ENCODE results near the gene LRRC34. TPM values are rescaled to one million over a fixed set of nuclear protein-coding genes. Genes with fewer than 3 reads are reported as not detected.

Gene LRRC34
- total and polyA plus RNA-seq, 10 of the 15 experiments (the other 5 are each of a cell fraction or from before 2014, with no cell fraction given) = 0.24 to 3.7 (median 1.7) TPM

- no peak overlapping the region for H3K4me3 ChIP-seq
Observed at GRCh38 chr3:169857811-169858210, 45.1 kb upstream of the LRRC34 start.

More at GRCh38 chr3:169857811-169858210, 45.1 kb upstream of the LRRC34 start:
- intact Hi-C loops (cut with micrococcal nuclease; ENCODE audit: unreplicated experiment) = no loop called here
- Histone ChIP-seq H3K9me3 (replicated peaks; ENCODE audit: control insufficient read depth, insufficient read depth, low read length) (no peaks in the 10 kb centered on the region), H2AFZ (ENCODE audit: control insufficient read depth, low read depth, low read length) (no peak overlapping the region), H3K27ac (ENCODE audit: control insufficient read depth, insufficient read depth) (no peak overlapping the region), H3K4me2 (ENCODE audit: control insufficient read depth, insufficient read depth) (no peak overlapping the region), H3K36me3 (ENCODE audit: control insufficient read depth in 2 of 2, insufficient read depth in 2 of 2, low read length in 1 of 2) (no peaks in the 10 kb centered on the region), H3K4me1 (ENCODE audit: control insufficient read depth, insufficient read depth, low read length) (no peaks in the 10 kb centered on the region), H3K79me2 (ENCODE audit: control insufficient read depth, insufficient read depth, low read length) (no peaks in the 10 kb centered on the region), H3K27me3 (replicated peaks in 1 of 2; ENCODE audit: control insufficient read depth in 2 of 2, insufficient read depth in 2 of 2, low read length in 1 of 2) (peaks cover 1 to 4% of the 10 kb centered on the region in 2 experiments; a peak in 3 of 4 replicates), H4K20me1 (ENCODE audit: control insufficient read depth, insufficient read depth) (no peaks in the 10 kb centered on the region), H3K9ac (ENCODE audit: control insufficient read depth, insufficient read depth, low read length) (no peak overlapping the region)
- in situ Hi-C loops (cut with MboI) = no loop called here
- POLR2A ChIA-PET = interaction anchor here (0.7 kb wide), 1 partner anchor 108 kb away, joined by 5 read pairs; no protein-coding TSS in a partner anchor
- ATAC-seq (no peak), DNase-seq (ENCODE audit: low read depth, low spot score) (no peak), FAIRE-seq (no peak)
- CTCF ChIA-PET = no interaction called here
- no peak for TF ChIP-seq YY1 (IDR thresholded peaks at IDR 0.05; ENCODE audit: low read depth, low read length)
- TF ChIP-seq SKIL (IDR thresholded peaks at IDR 0.05; ENCODE audit: low read depth, poor library complexity, severe bottlenecking) = no peak
- TF ChIP-seq SREBF1 (IDR thresholded peaks at IDR 0.05; ENCODE audit: low read length) = no peak
- TF ChIP-seq NR2F1 (conservative IDR thresholded peaks at IDR 0.05) = no peak
- no peak for TF ChIP-seq IRF3 (IDR thresholded peaks at IDR 0.05)
- TF ChIP-seq PAX8 (IDR thresholded peaks at IDR 0.05) = no peak
- TF ChIP-seq RBBP5 (conservative IDR thresholded peaks at IDR 0.05) = no peak
- TF ChIP-seq REST (IDR thresholded peaks at IDR 0.05; ENCODE audit: low read depth, low read length) = no peak
- TF ChIP-seq SREBF2 (IDR thresholded peaks at IDR 0.05; ENCODE audit: low read length) = no peak
- no peak for TF ChIP-seq PBX3 (IDR thresholded peaks at IDR 0.05; ENCODE audit: insufficient replicate concordance, low read depth, low read length)
- no peak for TF ChIP-seq CBX3 (IDR thresholded peaks at IDR 0.05; ENCODE audit: borderline replicate concordance, low read depth)
- no peak for TF ChIP-seq CHD2 (IDR thresholded peaks at IDR 0.05; ENCODE audit: borderline replicate concordance, low read depth, low read length)
- TF ChIP-seq HCFC1 (IDR thresholded peaks at IDR 0.05; ENCODE audit: low read length) = no peak
- TF ChIP-seq BCL11A (IDR thresholded peaks at IDR 0.05; ENCODE audit: low read depth, low read length) = no peak
- RAD21 ChIA-PET (ENCODE audit: unreplicated experiment) = no interaction called here
- BruUV-seq (replicated peaks) = no TSS peak
- SMC1A ChIA-PET (ENCODE audit: uncharacterized antibody, unreplicated experiment) = interaction anchor here (0.6 to 2.1 kb wide), 3 partner anchors 25 to 286 kb away, joined by 3 to 7 read pairs (median 4); no protein-coding TSS in a partner anchor
- 50% methylated on average over 2 of the region's 2 CpGs for WGBS (ENCODE audit: insufficient coverage, insufficient replicate concordance, low lambda C conversion rate, missing lambda C conversion rate)
